ENCODE data around the gene ZNF552. TPM values are rescaled to one million over a fixed set of nuclear protein-coding genes. Genes with fewer than 3 reads are reported as not detected.

The ZNF552 gene
- total and polyA plus RNA-seq, 2 donors (not counting 1 experiment from before 2014, with no cell fraction given): 6.7 to 21.7 TPM

- peak overlapping the region; percentile 75 to 88 for H3K27ac ChIP-seq (ENCODE audit: low read length in 2 of 2)
- H3K27me3 Mint-ChIP-seq: no peaks in the 10 kb centered on the region
- TF ChIP-seq CTCF (IDR thresholded peaks at IDR 0.05): no peak
- ChIA-PET CTCF (interaction anchor here (0.7 to 1.2 kb wide), 2 partner anchors 336 to 640 kb away, joined by 3 to 5 read pairs; no protein-coding TSS in a partner anchor), POLR2A (interaction anchor here (0.5 to 1.6 kb wide), 6 partner anchors 18 to 627 kb away, joined by 3 to 12 read pairs (median 4); partner anchors contain the start of genes ZNF274 and ZNF417)
- H3K27me3 ChIP-seq (replicated peaks in 1 of 4; ENCODE audit: control extremely low read depth in 1 of 4, control insufficient read depth in 3 of 4, insufficient read depth in 4 of 4, low read length in 3 of 4): no peaks in the 10 kb centered on the region
- peaks cover 58% of the 10 kb centered on the region for H3K4me1 Mint-ChIP-seq
- DNase-seq (peak; percentile 90), ATAC-seq (ENCODE audit: low read depth) (peak; percentile 83)
- intact Hi-C loops (cut with micrococcal nuclease): loop anchor here (1.0 to 10.0 kb wide), 6 partner anchors 50 to 385 kb away; partner anchors contain the start of genes ZNF211, ZNF417, ZNF586 and ZNF671
- H3K4me3 ChIP-seq (ENCODE audit: control extremely low read depth in 1 of 5, extremely low read depth in 1 of 5, insufficient read depth in 1 of 5, low read depth in 2 of 5, low read length in 4 of 5): peak overlapping the region; percentile 78 to 92 (median 83)
- H3K9me3 Mint-ChIP-seq (ENCODE audit: insufficient read depth): no peaks in the 10 kb centered on the region
- no peaks in the 10 kb centered on the region for H3K9me3 ChIP-seq (ENCODE audit: control extremely low read depth in 1 of 3, control insufficient read depth in 2 of 3, insufficient read depth in 1 of 3, low read length in 2 of 3)
- H3K36me3 ChIP-seq (replicated peaks in 1 of 2; ENCODE audit: control extremely low read depth in 1 of 2, control insufficient read depth in 1 of 2, extremely low read depth in 1 of 2, insufficient read depth in 2 of 2, low read length in 1 of 2): no peaks in the 10 kb centered on the region
- peaks cover 12 to 17% of the 10 kb centered on the region in 2 donors for H3K4me1 ChIP-seq (ENCODE audit: control insufficient read depth in 2 of 2, insufficient read depth in 2 of 2, low read length in 2 of 2)
- peak overlapping the region; percentile 84 for H3K4me2 ChIP-seq (replicated peaks; ENCODE audit: low read depth, low read length, poor library complexity, severe bottlenecking)
- H3K79me2 ChIP-seq (ENCODE audit: control insufficient read depth, insufficient read depth, low read length): peaks cover 65% of the 10 kb centered on the region
- H3K27ac Mint-ChIP-seq: peak overlapping the region; percentile 97
- peak overlapping the region; percentile 95 for H3K9ac ChIP-seq (ENCODE audit: low read length)
- peak overlapping the region; percentile 94 for H3K4me3 Mint-ChIP-seq
- H2AFZ ChIP-seq (ENCODE audit: insufficient read depth, low read depth, low read length, poor library complexity, severe bottlenecking): peak overlapping the region; percentile 90
- under 1% methylated on average over 43 of the region's 44 CpGs for WGBS (ENCODE audit: insufficient coverage)
- H4K20me1 ChIP-seq (ENCODE audit: control insufficient read depth, insufficient read depth, low read length, poor library complexity, severe bottlenecking): no peaks in the 10 kb centered on the region
Measured at GRCh38 chr19:57819475-57820148, 4.9 kb upstream of the ZNF552 start.

GRCh38 chr19:57818378-57818777 lies 3.7 kb upstream of the ZNF552 start:
- Histone ChIP-seq H3K4me3 (ENCODE audit: control extremely low read depth in 1 of 5, extremely low read depth in 1 of 5, insufficient read depth in 1 of 5, low read depth in 2 of 5, low read length in 4 of 5) (no peak overlapping the region), H3K36me3 (replicated peaks in 1 of 2; ENCODE audit: control extremely low read depth in 1 of 2, control insufficient read depth in 1 of 2, extremely low read depth in 1 of 2, insufficient read depth in 2 of 2, low read length in 1 of 2) (no peaks in the 10 kb centered on the region), H3K9me3 (ENCODE audit: control extremely low read depth in 1 of 3, control insufficient read depth in 2 of 3, insufficient read depth in 1 of 3, low read length in 2 of 3) (no peaks in the 10 kb centered on the region), H2AFZ (ENCODE audit: insufficient read depth, low read depth, low read length, poor library complexity, severe bottlenecking) (no peak overlapping the region), H3K9ac (ENCODE audit: low read length) (no peak overlapping the region), H3K79me2 (ENCODE audit: control insufficient read depth, insufficient read depth, low read length) (peaks cover 78% of the 10 kb centered on the region), H3K27me3 (replicated peaks in 1 of 4; ENCODE audit: control extremely low read depth in 1 of 4, control insufficient read depth in 3 of 4, insufficient read depth in 4 of 4, low read length in 3 of 4) (no peaks in the 10 kb centered on the region), H4K20me1 (ENCODE audit: control insufficient read depth, insufficient read depth, low read length, poor library complexity, severe bottlenecking) (no peaks in the 10 kb centered on the region), H3K4me2 (replicated peaks; ENCODE audit: low read depth, low read length, poor library complexity, severe bottlenecking) (no peak overlapping the region), H3K27ac (ENCODE audit: low read length in 2 of 2) (no peak overlapping the region), H3K4me1 (ENCODE audit: control insufficient read depth in 2 of 2, insufficient read depth in 2 of 2, low read length in 2 of 2) (peaks cover 19 to 27% of the 10 kb centered on the region in 2 donors)
- Mint-ChIP-seq H3K27ac (peak overlapping the region; percentile 73), H3K4me3 (peak overlapping the region; percentile 94), H3K9me3 (ENCODE audit: insufficient read depth) (no peaks in the 10 kb centered on the region), H3K4me1 (peaks cover 54% of the 10 kb centered on the region), H3K27me3 (no peaks in the 10 kb centered on the region)
- ATAC-seq (ENCODE audit: low read depth) (no peak), DNase-seq (no peak)
- 97% methylated on average over 6 of the region's 7 CpGs for WGBS (ENCODE audit: insufficient coverage)
- TF ChIP-seq CTCF (IDR thresholded peaks at IDR 0.05) (no peak), EZH2 (IDR thresholded peaks at IDR 0.05; ENCODE audit: borderline replicate concordance, insufficient read depth, low read depth, low read length, poor library complexity, severe bottlenecking) (no peak)
- intact Hi-C loops (cut with micrococcal nuclease): loop anchor here (5.0 to 10.0 kb wide), 5 partner anchors 91 to 384 kb away; partner anchors contain the start of genes ZNF211, ZNF417, ZNF671 and ZNF749
- CTCF ChIA-PET: interaction anchor here (0.6 to 1.2 kb wide), 2 partner anchors 337 to 544 kb away, joined by 5 read pairs; partner anchors contain the start of gene ZNF497
- POLR2A ChIA-PET: interaction anchor here (0.7 to 1.6 kb wide), 2 partner anchors 91 to 99 kb away, joined by 8 to 10 read pairs; partner anchors contain the start of gene ZNF417
